Right renal pelvis (tissue), 4 donors: ENCODE data around the gene USP32. TPM values are rescaled to one million over a fixed set of nuclear protein-coding genes. Genes with fewer than 3 reads are reported as not detected.
"Not testable (repeated sequence)": the region's sequence is repeated elsewhere in the genome, so short reads cannot be mapped to it uniquely, and the experiment has no call there.

Source experiments
- DNase-seq, 4 donors: peaks; one replicate each; pipeline ENCODE4 v3.0.0-alpha.2; 2013; ENCODE audit warnings: low read depth in 4 of 4, low spot score in 3 of 4, missing footprints in 1 of 4
- polyA plus RNA-seq, 4 donors: library from polyadenylated mRNA; unstranded; fragments of 120-200 nt; gene quantifications; one replicate each; pipeline ENCODE4 v1.2.1, GENCODE V29; 2013; ENCODE audit not compliant: insufficient read length in 4 of 4

The USP32 gene
- polyA plus RNA-seq, 4 donors = 38.9 to 43.7 (median 41.5) TPM

GRCh38 chr17:60345233-60345632 lies 46.7 kb downstream of the USP32 start:
- DNase-seq = no peak

- not testable (repeated sequence) for DNase-seq
Measured at GRCh38 chr17:60342492-60342891, 49.4 kb downstream of the USP32 start.

- DNase-seq = no peak
Measured at GRCh38 chr17:60335289-60335688, 56.6 kb downstream of the USP32 start.

GRCh38 chr17:60333628-60334031 lies 58.3 kb downstream of the USP32 start:
- no peak for DNase-seq

GRCh38 chr17:60333072-60333471 lies 58.9 kb downstream of the USP32 start:
- not testable (repeated sequence) for DNase-seq

- DNase-seq = no peak
Measured at GRCh38 chr17:60332574-60332973, 59.4 kb downstream of the USP32 start.

GRCh38 chr17:60330731-60331130 lies 61.2 kb downstream of the USP32 start:
- DNase-seq = no peak

GRCh38 chr17:60328679-60329078 lies 63.3 kb downstream of the USP32 start:
- DNase-seq = no peak

- DNase-seq = no peak
Measured at GRCh38 chr17:60327901-60328273, 64.0 kb downstream of the USP32 start.

GRCh38 chr17:60327134-60327900 lies 64.6 kb downstream of the USP32 start:
- no peak for DNase-seq

GRCh38 chr17:60326702-60327101 lies 65.2 kb downstream of the USP32 start:
- DNase-seq = no peak

- no peak for DNase-seq
Measured at GRCh38 chr17:60325730-60326524, 66.0 kb downstream of the USP32 start.

- no peak for DNase-seq
Measured at GRCh38 chr17:60323754-60324153, 68.2 kb downstream of the USP32 start.

- DNase-seq = no peak
Measured at GRCh38 chr17:60322056-60322387, 69.9 kb downstream of the USP32 start.

- DNase-seq = no peak
Measured at GRCh38 chr17:60321336-60322055, 70.4 kb downstream of the USP32 start.

- no peak for DNase-seq
Measured at GRCh38 chr17:60318830-60319229, 73.1 kb downstream of the USP32 start.

GRCh38 chr17:60318326-60318725 lies 73.6 kb downstream of the USP32 start:
- no peak for DNase-seq

GRCh38 chr17:60315650-60316049 lies 76.3 kb downstream of the USP32 start:
- DNase-seq = no peak

GRCh38 chr17:60314900-60315299 lies 77.0 kb downstream of the USP32 start:
- not testable (repeated sequence) for DNase-seq

- DNase-seq = no peak
Measured at GRCh38 chr17:60314423-60314822, 77.5 kb downstream of the USP32 start.

- no peak for DNase-seq
Measured at GRCh38 chr17:60311936-60312335, 80.0 kb downstream of the USP32 start.
